ENCODE data around the gene BOLA2. TPM values are rescaled to one million over a fixed set of nuclear protein-coding genes. Genes with fewer than 3 reads are reported as not detected.
A peak's percentile ranks its signal among the peaks of the same experiment; 100 is the strongest.
"Not testable (repeated sequence)": the region's sequence is repeated elsewhere in the genome, so short reads cannot be mapped to it uniquely, and the experiment has no call there.

Gene BOLA2
- total RNA-seq, result 5.2 TPM
- 1 to 10 TPM; 2.2 to 5.6 (median 2.8) TPM for polyA plus RNA-seq (ENCODE audit: insufficient read depth in 1 of 8, insufficient read length in 8 of 8, low replicate concordance in 1 of 8)
- long read RNA-seq, donor 1, transcript BOLA2-201 (3 exons, 1,012 nt), result major isoform, 7 of 7 reads
- long read RNA-seq, donor 1, partial matches to known transcripts, result 0 of 7 reads
- long read RNA-seq, donor 1, other reads (novel, unspliced or antisense), result 0 of 7 reads
- long read RNA-seq, donor 2, result 0 reads
- long read RNA-seq, donor 3, transcript BOLA2-201 (3 exons, 1,012 nt), result major isoform, 6 of 6 reads
- long read RNA-seq, donor 3, partial matches to known transcripts, result 0 of 6 reads
- long read RNA-seq, donor 3, other reads (novel, unspliced or antisense), result 0 of 6 reads
- long read RNA-seq, donor 4, transcript BOLA2-201 (3 exons, 1,012 nt), result major isoform, 10 of 10 reads
- long read RNA-seq, donor 4, partial matches to known transcripts, result 0 of 10 reads
- long read RNA-seq, donor 4, other reads (novel, unspliced or antisense), result 0 of 10 reads
- long read RNA-seq, donor 5, transcript BOLA2-201 (3 exons, 1,012 nt), result major isoform, 17 of 17 reads
- long read RNA-seq, donor 5, partial matches to known transcripts, result 0 of 17 reads
- long read RNA-seq, donor 5, other reads (novel, unspliced or antisense), result 0 of 17 reads
- long read RNA-seq, donor 6, transcript BOLA2-201 (3 exons, 1,012 nt), result major isoform, 28 of 35 reads
- long read RNA-seq, donor 6, partial matches to known transcripts, result 7 of 35 reads
- long read RNA-seq, donor 6, other reads (novel, unspliced or antisense), result 0 of 35 reads
- long read RNA-seq, donor 7, transcript BOLA2-201 (3 exons, 1,012 nt), result major isoform, 18 of 18 reads
- long read RNA-seq, donor 7, partial matches to known transcripts, result 0 of 18 reads
- long read RNA-seq, donor 7, other reads (novel, unspliced or antisense), result 0 of 18 reads
- long read RNA-seq, donor 8, transcript BOLA2-201 (3 exons, 1,012 nt), result major isoform, 8 of 8 reads
- long read RNA-seq, donor 8, partial matches to known transcripts, result 0 of 8 reads
- long read RNA-seq, donor 8, other reads (novel, unspliced or antisense), result 0 of 8 reads
- long read RNA-seq, donor 9, transcript BOLA2-201 (3 exons, 1,012 nt), result major isoform, 13 of 13 reads
- long read RNA-seq, donor 9, partial matches to known transcripts, result 0 of 13 reads
- long read RNA-seq, donor 9, other reads (novel, unspliced or antisense), result 0 of 13 reads
- long read RNA-seq, donor 10, transcript BOLA2-201 (3 exons, 1,012 nt), result major isoform, 10 of 10 reads
- long read RNA-seq, donor 10, partial matches to known transcripts, result 0 of 10 reads
- long read RNA-seq, donor 10, other reads (novel, unspliced or antisense), result 0 of 10 reads
- long read RNA-seq, donor 11, transcript BOLA2-201 (3 exons, 1,012 nt), result major isoform, 13 of 13 reads
- long read RNA-seq, donor 11, partial matches to known transcripts, result 0 of 13 reads
- long read RNA-seq, donor 11, other reads (novel, unspliced or antisense), result 0 of 13 reads

DNA sequence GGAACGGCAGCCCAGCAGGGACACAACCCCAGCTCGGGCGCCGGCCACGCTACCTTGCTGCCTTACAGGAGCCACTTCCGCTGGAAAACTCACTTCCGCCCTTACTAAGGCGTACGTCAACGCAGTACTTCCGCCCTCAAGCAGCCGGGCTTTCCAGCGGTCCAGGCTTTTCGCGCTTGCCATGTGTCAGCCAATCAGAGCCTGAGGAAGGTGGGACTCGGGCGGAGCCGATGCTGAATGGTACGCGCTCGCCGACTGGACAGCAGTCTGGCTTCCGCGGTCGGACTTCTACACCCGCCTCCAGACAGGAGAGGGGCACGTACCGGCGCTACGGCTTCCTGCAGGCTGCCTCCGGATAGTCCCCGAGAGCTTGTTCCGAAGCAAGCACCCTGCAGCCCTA lies at the start of gene BOLA2, which contains the start of gene SLX1B:
Gene BOLA2 (minus strand): TSS at position 83 of the 400 bp plus-strand sequence. CDS start 98 bp downstream, outside the sequence.
Gene SLX1B (plus strand): TSS at position 265 of the 400 bp plus-strand sequence.
- no CpG with 5 or more reads among the region's 33 CpGs for WGBS (ENCODE audit: insufficient coverage)
- H3K4me3 ChIP-seq (ENCODE audit: low read length); H3K9me3 ChIP-seq (replicated peaks; ENCODE audit: control insufficient read depth, low read depth, low read length); H3K4me1 ChIP-seq (ENCODE audit: control insufficient read depth, insufficient read depth, low read length); DNase-seq; H3K36me3 ChIP-seq (ENCODE audit: control insufficient read depth, insufficient read depth, low read length); H3K27me3 ChIP-seq (ENCODE audit: control insufficient read depth, insufficient read depth, low read length); H3K27ac ChIP-seq (ENCODE audit: low read length): not testable (repeated sequence)

DNA sequence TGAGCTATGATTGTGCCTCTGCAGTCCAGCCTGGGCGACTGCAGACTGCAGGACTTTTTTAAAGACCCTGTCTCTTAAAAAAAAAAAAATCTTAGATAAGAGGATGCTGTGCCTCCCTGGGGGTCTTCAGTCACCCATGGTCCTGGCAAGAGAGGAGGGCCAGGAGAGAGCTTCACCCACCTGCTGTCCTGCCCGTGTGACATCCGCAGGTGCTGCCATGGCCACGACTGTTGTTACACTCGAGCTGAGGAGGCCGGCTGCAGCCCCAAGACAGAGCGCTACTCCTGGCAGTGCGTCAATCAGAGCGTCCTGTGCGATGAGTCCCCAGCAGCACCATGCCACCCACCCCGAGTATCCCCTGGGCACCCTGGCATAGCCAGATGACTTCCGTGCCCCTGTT lies 28.1 kb upstream of the BOLA2 start:
- not testable (repeated sequence) for DNase-seq

DNA sequence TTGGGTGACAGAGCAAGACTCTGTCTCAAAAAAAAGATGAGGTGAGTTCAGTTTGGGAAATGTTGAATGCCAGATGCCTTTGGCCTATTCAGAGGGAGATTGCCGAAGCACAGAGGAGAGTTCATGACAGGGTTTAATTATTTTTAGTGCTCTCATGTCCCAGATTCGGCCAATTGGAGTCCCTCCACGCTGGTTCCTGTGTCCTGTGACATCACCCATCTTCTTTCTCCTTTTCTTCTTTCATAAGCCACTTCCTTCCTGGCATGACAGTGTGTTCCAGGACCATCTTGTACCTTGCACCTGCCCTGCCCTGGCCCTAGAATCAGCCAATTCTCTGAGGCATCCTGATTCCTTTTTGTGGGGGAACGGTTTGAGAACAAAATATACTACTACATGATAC lies 17.9 kb upstream of the BOLA2 start:
- not testable (repeated sequence) for DNase-seq; H3K27ac ChIP-seq (ENCODE audit: low read length); H3K4me1 ChIP-seq (ENCODE audit: control insufficient read depth, insufficient read depth, low read length); H3K9me3 ChIP-seq (replicated peaks; ENCODE audit: control insufficient read depth, low read depth, low read length); H3K27me3 ChIP-seq (ENCODE audit: control insufficient read depth, insufficient read depth, low read length); H3K36me3 ChIP-seq (ENCODE audit: control insufficient read depth, insufficient read depth, low read length); H3K4me3 ChIP-seq (ENCODE audit: low read length)
- WGBS (ENCODE audit: insufficient coverage), result no CpG with 5 or more reads among the region's 4 CpGs

More for the DNA sequence above, 28.1 kb upstream of the BOLA2 start:
- not testable (repeated sequence) for H3K36me3 ChIP-seq (ENCODE audit: control insufficient read depth, insufficient read depth, low read length); H3K4me3 ChIP-seq (ENCODE audit: low read length); H3K27me3 ChIP-seq (ENCODE audit: control insufficient read depth, insufficient read depth, low read length); H3K4me1 ChIP-seq (ENCODE audit: control insufficient read depth, insufficient read depth, low read length); H3K9me3 ChIP-seq (replicated peaks; ENCODE audit: control insufficient read depth, low read depth, low read length); H3K27ac ChIP-seq (ENCODE audit: low read length)
- no CpG with 5 or more reads among the region's 12 CpGs for WGBS (ENCODE audit: insufficient coverage)

DNA sequence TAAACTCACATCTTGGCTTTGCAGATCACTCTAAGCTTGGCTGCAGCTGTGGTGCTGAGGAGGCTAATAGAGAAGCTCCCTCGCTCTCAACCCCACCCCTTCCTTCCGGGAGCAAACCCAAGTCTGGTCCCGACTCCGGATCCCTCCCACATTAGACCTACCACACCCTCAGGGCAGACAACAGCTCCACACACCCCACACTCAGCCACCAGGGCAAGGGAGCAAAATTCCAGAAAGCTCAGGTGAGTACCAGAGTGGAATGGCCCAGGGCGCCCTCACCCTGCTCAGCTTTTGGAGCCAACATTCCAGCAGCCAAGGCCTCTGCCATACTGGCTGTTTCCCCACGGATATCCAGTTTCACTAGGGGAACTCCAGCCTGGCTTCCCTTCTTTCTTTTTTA lies 15.5 kb upstream of the BOLA2 start:
- not testable (repeated sequence) for H3K4me3 ChIP-seq (ENCODE audit: low read length); H3K4me1 ChIP-seq (ENCODE audit: control insufficient read depth, insufficient read depth, low read length); DNase-seq; H3K9me3 ChIP-seq (replicated peaks; ENCODE audit: control insufficient read depth, low read depth, low read length); H3K36me3 ChIP-seq (ENCODE audit: control insufficient read depth, insufficient read depth, low read length); H3K27me3 ChIP-seq (ENCODE audit: control insufficient read depth, insufficient read depth, low read length)
- H3K27ac ChIP-seq (ENCODE audit: low read length), result peak overlapping the region; percentile 67
- WGBS (ENCODE audit: insufficient coverage), result 40% methylated on average over 2 of the region's 6 CpGs

DNA sequence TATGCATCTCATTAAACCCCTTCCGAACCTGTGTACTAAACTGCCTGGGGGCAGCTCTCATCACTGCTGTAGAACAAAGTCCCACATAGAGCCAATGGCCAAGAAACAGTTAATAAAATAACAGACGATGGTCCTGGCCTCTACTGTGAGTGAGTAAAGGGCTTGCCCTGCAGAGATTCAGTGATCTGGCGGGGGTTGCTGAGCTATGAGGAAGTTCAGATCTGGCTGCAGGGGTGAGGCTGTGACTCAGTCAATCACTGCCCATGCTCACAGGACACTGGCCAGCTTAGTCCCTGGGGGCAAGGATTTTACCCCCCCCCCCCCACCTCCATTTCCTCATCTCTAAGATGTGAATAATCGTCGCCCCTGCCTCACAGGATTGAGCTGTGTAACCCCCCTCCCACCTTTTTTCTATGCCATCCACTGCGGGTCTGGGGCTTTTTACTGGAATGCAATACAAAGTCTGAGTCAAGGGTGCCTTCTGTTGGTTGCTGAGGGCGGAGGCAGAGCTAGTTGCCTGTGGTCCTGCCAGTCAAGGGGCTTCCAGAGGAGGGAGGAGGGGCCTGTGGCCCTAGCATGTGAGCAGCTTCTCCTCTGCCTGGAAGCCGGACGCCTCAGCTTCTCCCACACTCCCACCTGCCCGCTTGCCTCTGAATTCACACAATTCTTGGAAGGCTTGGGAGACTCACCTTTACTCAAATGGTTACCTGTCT lies 13.7 kb upstream of the BOLA2 start:
- H3K27me3 ChIP-seq (ENCODE audit: control insufficient read depth, insufficient read depth, low read length); DNase-seq; H3K4me3 ChIP-seq (ENCODE audit: low read length); H3K36me3 ChIP-seq (ENCODE audit: control insufficient read depth, insufficient read depth, low read length); H3K27ac ChIP-seq (ENCODE audit: low read length); H3K9me3 ChIP-seq (replicated peaks; ENCODE audit: control insufficient read depth, low read depth, low read length); H3K4me1 ChIP-seq (ENCODE audit: control insufficient read depth, insufficient read depth, low read length): not testable (repeated sequence)
- WGBS (ENCODE audit: insufficient coverage), result no CpG with 5 or more reads among the region's 10 CpGs

DNA sequence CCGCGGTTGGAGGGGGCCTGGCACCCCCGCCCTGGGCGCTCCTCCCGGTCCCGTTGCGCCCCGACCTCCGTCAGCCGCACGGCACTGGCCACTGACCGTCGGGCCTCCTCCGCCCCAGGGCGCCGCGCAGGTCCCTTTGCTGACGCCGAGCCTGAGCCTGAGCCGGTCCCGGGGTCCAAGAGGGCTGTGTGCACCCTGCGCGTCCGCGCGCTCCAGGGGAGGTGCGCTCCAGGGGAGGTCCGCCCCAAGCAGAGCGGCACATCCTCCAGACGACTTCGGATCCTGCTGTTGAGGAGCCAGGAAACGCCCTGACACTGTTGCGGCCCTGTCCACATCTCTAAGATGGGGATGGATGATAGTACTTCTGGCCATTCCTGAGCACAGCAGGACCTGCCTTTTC lies 12.8 kb upstream of the BOLA2 start:
- no CpG with 5 or more reads among the region's 33 CpGs for WGBS (ENCODE audit: insufficient coverage)
- H3K27ac ChIP-seq (ENCODE audit: low read length); DNase-seq; H3K27me3 ChIP-seq (ENCODE audit: control insufficient read depth, insufficient read depth, low read length); H3K36me3 ChIP-seq (ENCODE audit: control insufficient read depth, insufficient read depth, low read length); H3K4me1 ChIP-seq (ENCODE audit: control insufficient read depth, insufficient read depth, low read length); H3K4me3 ChIP-seq (ENCODE audit: low read length); H3K9me3 ChIP-seq (replicated peaks; ENCODE audit: control insufficient read depth, low read depth, low read length): not testable (repeated sequence)

DNA sequence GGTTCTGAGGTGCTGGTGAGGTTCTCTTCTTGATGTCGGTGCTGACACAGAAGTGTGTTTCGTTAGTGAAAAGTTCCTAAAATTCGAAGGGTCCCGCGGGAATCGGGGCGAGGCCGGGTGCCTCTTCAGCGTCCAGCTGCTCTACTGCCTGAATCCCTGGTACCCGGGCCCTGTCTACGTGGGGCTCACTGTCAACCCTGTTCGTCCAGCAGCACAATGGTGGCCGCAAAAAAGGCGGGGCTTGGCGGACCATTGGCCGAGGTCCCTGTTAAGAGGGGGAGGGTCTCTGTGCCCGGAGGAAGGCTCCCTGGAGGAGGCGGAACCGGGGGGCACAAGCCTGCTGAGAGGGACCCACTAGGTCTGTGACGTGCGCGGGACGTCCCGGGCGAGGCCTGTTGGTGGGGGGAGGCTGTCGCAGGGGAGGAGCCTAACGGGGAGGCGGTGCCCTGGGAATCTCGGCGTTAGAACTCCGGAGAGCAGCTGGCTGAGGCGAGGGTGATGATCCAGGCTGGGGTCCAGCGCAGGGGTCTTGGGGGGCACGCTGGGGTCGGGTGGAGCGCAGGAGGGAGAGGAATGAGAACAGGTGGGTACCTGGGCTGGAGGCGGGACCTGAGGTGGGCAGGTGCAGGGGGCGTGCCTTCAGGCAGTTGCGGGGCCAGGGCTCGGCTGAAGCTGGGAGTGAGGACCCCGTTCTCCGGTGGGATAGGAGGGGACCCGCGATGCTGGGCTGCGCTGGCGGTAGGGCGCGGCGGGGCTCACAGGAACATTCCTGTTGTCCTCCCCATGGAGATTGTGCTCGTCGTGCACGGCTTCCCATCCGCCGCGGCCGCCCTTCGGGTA lies 12.1 kb upstream of the BOLA2 start:
- not testable (repeated sequence) for H3K4me3 ChIP-seq (ENCODE audit: low read length); H3K27me3 ChIP-seq (ENCODE audit: control insufficient read depth, insufficient read depth, low read length); H3K9me3 ChIP-seq (replicated peaks; ENCODE audit: control insufficient read depth, low read depth, low read length); DNase-seq; H3K4me1 ChIP-seq (ENCODE audit: control insufficient read depth, insufficient read depth, low read length); H3K36me3 ChIP-seq (ENCODE audit: control insufficient read depth, insufficient read depth, low read length); H3K27ac ChIP-seq (ENCODE audit: low read length)
- WGBS (ENCODE audit: insufficient coverage), result no CpG with 5 or more reads among the region's 57 CpGs

DNA sequence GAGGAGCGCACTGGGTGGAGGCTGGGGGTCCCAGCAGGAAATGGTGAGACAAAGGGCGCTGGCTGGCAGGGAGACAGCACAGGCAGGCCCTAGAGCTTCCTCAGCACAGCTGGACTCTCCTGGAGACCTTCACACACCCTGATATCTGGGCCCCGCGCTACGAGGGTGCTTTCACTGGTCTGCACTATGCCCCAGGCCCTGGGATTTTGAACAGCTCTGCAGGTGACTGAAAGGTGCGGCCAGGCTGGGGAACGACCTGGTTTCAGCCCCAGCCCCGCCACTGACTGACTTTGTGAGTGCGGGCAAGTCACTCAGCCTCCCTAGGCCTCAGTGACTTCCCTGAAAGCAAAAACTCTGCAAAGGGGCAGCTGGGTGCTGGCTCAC lies 6.5 kb upstream of the BOLA2 start:
- no CpG with 5 or more reads among the region's 9 CpGs for WGBS (ENCODE audit: insufficient coverage)
- H3K36me3 ChIP-seq (ENCODE audit: control insufficient read depth, insufficient read depth, low read length); H3K9me3 ChIP-seq (replicated peaks; ENCODE audit: control insufficient read depth, low read depth, low read length); DNase-seq; H3K4me3 ChIP-seq (ENCODE audit: low read length); H3K27ac ChIP-seq (ENCODE audit: low read length); H3K27me3 ChIP-seq (ENCODE audit: control insufficient read depth, insufficient read depth, low read length); H3K4me1 ChIP-seq (ENCODE audit: control insufficient read depth, insufficient read depth, low read length): not testable (repeated sequence)
